ENCODE measurements around the gene FGFR3.

FGFR3 gene

DNA sequence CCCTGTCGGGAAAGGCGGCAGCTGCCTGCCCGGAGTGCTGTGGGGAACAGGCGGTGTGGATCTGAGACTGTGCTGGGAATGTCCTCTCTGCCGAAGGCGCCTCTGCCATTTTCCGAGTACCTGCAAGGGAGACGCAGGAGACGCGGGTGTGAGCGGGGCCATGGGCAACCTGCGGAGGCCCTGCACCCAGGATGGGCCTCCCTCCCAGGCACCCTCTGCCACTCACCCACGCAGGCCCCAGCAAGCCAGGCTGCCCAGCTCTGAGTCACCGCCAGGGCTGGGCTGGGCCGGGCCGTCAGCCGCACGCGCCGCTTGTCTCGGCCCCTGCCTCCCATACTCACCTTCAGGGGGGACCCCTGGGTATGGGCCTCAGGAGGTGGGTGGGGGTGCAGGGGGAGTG, 3.5 kb upstream of the FGFR3 start:
- DNase-seq: no peak

DNA sequence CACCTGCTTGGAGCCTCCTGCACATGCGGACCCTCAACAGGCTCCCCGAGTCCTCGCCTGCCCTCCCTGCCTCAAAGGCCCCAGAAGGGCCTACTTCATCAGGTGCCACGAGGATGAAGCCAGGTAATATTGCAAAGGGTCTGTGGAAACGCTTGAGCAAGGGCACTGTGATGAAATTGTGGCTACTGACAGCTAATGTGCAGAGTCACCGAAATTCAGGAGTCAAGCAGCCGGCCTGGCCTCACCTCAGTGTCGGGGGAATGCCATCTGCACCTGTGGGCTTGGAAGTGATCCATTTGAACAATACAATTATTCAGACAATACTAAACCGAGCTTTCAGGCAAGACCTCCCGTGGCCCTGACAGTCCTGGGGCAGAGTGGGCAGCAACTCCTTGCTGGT, 3.1 kb upstream of the FGFR3 start:
- no peak for DNase-seq

GRCh38 chr4:1792158-1792831, 798 bp upstream of the FGFR3 start:
- no peak for DNase-seq

DNA sequence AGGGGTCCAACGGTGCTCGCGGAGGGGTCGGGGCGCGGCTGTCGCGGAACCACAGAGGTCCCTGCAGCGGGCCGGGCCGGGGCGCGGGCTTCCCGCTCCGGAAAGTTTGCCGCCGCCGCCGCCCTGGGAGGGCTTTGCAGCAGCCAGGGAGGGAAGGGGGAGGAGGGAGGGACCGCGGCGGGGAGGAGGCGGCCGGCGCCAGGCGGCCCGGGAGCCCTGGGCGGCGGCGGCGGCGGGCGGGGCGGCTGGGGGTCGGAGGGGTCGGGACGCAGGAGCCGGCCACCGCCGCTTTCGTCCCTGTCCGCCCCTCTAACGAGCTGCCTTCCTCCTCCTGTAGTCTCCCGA, 375 bp downstream of the FGFR3 start:
- peak; percentile 50 for DNase-seq

- no peak for DNase-seq
These were observed 1.1 kb downstream of the FGFR3 start for GRCh38 chr4:1793940-1794808.

DNA sequence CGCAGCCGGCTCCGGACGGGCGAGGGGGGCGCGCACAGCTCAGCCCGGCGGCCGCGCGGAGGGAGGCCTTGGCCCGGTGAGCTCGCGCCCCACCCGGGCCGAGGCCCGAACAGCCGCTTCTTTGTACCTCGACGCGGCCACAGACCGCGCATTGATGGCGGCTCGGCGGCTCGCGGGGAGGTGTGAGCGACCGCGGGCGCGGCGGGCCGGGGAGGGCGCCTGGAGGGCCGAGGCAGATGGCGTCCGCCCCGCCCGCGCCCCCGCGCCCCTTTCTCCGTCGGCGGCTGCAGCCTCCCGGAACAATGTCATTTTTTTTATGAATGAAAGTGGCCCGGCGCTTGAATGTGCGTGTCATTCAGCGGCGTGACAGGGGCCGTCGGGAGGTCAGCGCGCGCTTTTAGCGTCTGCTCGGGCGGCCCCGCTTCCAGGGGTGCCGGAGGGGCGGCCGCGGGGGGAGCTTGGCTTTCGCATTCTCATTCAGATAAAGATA, 1.8 kb downstream of the FGFR3 start:
- peak; percentile 6 for DNase-seq

DNA sequence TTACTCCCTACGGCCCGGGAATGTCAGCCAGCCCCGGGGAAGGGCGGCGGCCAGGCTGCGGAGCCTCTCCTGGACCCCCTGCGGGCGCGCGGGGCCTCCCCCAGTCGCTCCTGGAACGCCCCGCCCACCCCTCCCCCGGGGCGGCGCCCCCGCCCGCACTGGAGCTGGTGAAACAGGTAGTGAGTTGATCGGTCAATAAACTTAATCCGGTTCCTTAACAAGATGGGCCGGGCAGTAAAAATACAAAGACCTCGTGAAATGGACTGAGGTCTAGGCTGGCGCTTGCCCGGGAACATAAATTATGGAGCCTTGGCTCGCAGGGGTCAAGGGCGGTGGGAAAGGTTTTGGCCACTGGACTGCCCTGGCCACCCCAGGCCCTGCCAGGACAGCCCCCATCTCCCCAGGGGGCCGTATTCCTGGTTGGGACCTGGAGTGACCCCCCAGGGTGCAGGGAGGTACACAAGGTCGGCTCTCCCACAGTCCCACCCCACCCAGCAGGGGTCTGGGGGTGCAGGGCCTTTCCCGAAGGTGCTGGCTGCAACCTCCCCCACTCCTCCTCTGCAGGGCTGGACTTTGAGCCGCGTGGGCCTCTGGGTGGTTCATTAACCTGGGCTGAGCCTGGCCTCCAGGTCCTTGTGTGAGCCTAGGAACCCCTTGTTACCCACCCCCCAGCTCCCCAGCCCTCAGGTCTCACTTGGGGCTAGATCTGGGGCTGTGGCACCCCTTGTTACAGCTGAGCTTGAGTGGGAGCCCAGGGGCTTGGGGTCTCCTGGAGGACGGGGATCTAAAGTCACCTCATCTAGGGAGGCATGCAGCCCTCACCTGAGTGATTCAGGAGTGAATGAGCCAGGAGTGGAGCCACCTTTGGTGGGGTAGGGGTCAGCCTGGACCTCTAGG, 2.5 kb downstream of the FGFR3 start:
- no peak for DNase-seq

GRCh38 chr4:1796486-1797204, 3.6 kb downstream of the FGFR3 start:
- DNase-seq: no peak

DNA sequence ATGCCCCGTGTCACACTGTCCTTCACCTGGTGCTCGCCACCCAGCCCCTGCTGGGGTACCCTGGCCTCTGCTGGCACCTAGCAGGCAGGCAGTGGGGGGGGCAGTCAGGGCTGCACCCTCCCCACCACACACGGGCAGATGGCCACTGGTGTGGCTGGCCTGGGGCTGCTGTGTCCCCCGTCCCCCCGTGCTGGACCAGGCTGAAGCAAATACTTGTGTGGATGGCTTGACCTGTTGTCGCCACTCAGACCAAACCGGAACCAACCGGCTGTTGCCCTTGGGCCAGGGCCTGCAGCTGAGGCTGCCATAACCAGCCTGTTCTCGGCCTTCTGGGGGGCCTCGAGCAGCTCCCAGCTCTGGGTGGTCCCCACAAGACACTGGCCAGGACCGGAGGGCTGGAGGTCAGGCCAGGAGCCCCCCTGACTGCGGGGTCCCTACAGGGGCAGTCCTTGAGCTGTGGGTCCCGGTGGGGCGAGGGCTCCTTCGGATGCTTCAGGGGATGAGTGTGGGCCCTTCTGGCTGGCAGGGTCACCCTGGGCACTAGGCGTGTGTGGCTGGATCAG, 4.3 kb downstream of the FGFR3 start:
- no peak for DNase-seq

DNA sequence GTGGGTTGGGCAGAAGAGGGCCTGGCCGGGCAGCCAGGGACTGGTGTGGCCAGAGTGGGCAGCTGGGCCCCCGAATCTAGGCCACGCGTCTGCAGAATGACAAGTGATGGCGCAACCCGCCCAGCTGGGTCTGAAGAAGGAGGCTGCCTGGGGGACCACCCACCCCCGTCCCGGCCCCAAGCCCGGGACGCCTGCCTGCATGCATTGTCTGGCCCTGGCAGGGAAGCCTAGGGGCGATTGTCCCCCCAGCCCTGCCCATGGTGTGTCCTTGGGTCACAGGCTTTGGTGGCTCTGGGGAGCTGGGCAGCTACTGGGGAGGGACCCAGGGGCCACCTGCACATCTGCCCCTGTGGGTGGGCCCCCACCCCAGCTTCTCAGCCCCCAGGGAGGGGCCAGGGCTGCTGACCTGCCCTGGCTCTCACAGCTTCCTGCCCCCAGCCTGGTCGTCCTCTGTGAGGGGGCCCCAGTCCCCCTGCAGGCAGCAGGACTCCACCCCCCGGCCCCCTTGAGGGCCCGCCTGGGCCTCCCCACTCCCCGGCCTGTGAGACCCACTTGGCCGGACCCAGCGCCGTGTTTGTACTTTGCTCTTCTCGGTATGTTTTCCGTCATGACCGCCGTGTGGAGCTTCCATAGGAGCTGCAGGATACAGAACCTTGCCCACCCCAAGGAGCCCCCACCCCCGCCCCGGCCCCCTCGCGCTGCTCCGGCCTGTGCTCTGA, 4.9 kb downstream of the FGFR3 start:
- DNase-seq: no peak

DNA sequence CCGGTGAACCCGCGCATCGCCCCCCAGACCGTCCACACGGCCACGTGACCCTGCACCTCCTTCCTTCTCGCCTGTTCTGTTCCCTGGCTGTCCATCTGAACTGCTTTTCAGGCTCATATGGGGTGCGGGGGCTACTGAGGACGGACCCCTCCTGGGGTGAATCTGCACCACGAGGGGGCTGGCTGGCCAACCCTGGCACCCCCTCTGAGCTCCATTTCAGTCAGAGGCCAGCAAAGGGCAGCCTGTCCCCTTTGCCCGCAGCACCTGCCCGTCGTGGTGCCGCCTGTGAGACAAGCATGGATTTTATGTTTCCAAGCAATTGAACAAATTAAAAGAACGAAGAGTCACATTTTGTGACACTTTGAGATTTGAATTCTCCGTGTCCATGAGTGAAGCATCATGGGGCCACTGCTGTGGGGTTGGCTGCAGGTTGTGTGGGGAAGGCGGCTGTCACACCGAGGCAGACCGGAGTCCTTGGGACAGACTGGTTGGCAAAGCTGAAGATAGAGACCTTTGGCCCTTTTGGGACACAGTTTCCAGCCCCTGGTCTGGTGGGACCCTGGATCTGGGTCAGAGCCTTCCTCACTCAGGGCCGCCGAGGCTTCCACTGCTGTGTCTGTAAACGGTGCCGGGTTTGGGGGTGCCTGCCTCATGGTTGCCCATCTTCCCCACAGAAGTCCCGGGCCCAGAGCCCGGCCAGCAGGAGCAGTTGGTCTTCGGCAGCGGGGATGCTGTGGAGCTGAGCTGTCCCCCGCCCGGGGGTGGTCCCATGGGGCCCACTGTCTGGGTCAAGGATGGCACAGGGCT, 5.7 kb downstream of the FGFR3 start:
- DNase-seq: no peak

DNA sequence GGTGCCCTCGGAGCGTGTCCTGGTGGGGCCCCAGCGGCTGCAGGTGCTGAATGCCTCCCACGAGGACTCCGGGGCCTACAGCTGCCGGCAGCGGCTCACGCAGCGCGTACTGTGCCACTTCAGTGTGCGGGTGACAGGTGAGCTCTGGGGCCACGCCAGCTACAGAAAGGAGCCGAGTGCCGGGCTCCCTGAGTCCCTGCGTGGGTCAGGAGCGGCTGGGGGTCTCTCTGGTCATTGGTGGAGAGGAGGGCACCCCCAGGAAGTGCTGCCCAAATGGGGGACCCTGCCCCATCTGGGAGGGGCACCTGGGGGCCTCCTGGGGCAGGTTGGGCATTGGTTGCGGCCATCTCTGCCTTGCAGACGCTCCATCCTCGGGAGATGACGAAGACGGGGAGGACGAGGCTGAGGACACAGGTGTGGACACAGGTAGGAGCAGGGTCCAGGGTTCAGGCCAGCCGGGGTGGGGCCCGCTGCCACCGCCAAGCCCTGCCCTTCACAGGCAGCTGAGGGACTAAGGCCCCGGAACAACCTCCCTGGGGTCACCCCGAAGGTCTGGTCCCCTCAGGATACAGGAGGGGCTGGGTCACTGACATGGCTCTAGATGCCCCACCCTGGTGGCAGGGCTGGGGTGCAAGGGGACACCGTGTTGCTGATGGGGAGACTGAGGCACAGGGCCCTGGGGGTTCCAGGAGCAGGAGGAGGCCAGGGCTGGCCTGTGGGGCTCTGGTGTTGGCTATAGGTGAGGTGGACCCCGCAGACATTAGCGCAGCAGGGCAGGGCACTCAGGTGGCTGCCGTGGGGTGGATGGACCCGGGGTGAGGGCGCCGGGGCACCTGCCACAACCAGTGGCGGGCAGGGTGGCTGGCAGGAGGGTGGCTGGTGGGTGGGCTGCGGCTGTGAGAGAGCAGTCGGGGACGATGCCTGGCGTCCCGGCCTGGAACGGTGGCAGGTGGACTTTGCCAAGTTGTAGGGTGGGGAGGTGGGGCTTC, 6.6 kb downstream of the FGFR3 start:
- DNase-seq: no peak

DNA sequence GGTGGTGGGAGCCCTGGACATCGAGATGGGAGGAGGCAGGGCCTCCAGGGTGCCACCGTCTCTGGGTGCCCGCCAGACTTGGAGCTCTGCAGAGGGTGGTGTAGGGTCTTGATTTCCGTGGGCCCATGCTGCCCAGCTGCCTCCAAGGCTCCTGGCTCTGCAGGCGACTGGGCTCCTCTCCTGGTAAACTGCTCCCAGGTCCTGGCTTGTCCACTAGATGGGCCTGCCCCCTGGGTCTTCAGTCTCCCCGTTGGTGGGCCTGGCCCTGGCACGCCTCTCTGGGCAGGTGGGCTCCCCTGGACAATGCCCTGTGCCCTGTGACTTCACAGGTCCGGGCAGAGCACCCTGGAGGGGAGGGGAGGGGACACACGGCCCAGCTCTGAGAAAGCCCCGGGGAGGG, 7.7 kb downstream of the FGFR3 start:
- no peak for DNase-seq

GRCh38 chr4:1801286-1801958, 8.3 kb downstream of the FGFR3 start:
- no peak for DNase-seq

DNA sequence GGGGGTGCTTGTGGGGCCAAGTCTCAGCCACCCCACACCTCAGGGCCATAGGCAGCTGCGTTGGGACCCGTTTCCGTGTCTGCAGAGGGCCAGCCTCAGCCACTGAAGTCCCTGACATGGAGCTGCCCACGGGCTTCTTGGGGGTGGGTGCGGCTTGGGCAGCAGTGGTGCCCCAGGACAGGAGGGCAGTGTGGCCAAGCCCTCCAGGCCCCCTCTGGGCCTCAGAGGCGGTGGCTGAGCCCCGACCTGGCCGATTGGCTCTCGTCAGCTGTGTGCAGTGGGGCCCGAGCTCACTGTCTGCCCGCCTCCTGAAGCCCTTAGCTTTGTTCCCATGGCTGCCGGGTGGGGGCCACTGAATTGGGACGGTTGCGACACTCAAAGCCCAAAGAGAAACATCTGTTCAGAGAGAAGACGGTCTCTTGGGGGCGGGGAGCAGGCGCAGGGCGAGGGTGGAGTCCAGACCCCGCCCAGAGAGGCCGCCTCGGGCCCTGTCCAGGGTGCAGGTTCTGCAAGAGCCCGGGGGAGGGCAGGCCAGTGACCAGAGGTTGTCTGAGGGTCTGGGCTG, 9.1 kb downstream of the FGFR3 start:
- DNase-seq: no peak

DNA sequence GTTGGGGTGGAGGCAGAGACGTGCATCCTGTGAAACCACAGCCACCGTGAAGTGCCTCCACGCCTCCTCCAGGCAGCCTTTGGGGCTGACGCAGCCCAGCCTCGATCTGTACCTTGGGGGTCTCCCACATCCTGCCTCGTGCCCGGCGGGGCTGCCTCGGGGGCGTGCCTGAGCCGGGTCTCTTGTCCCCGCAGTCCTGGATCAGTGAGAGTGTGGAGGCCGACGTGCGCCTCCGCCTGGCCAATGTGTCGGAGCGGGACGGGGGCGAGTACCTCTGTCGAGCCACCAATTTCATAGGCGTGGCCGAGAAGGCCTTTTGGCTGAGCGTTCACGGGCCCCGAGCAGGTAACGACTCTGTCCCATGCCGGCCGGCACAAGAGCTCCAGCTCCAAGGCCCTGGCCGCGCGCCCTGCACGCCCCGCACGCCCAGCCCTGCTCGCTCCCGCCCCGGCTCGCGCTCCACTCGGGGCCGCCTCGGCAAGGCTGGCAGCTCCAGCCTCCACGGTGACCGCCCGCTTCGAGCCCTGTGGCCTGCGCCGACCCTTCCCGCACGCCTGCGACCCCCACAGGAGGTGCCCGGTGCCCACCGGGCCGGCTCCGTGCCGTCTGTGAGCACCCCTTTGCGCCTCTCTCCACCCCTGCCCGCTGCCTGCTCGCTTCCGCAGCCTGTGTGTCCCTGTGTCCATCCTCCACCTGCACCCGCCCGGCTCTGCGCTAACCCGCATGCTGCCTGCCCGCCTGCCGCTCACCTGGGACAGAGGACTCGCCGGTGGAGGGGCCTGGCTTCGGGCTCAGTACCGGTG, 9.8 kb downstream of the FGFR3 start:
- DNase-seq: no peak
